Adipocyte (in vitro differentiated cells): Measurements from ENCODE around the gene TATDN2.
"Not testable (repeated sequence)": the region's sequence is repeated elsewhere in the genome, so short reads cannot be mapped to it uniquely, and the experiment has no call there.

Experiments used
- DNase-seq: peaks from one replicate; pipeline ENCODE4 v3.0.0-alpha.2; 2015; ENCODE audit warnings: low read depth
- H3K27me3 ChIP-seq: replicated peaks from 2 replicates; pipeline ENCODE4 v1.7.0; 2013; ENCODE audit warnings: mild to moderate bottlenecking, low read length, moderate library complexity; ENCODE audit not compliant: control insufficient read depth, insufficient read depth
- H3K36me3 ChIP-seq: 2 replicates; pipeline ENCODE4 v1.7.0; 2013; ENCODE audit warnings: low read length, mild to moderate bottlenecking, moderate library complexity; ENCODE audit not compliant: control insufficient read depth, insufficient read depth, severe bottlenecking
- H3K4me1 ChIP-seq: 2 replicates; pipeline ENCODE4 v1.7.0; 2013; ENCODE audit warnings: mild to moderate bottlenecking, low read length, moderate library complexity; ENCODE audit not compliant: control insufficient read depth, insufficient read depth
- H3K4me3 ChIP-seq: 2 replicates; pipeline ENCODE4 v1.7.0; 2013; ENCODE audit warnings: mild to moderate bottlenecking, low read length, moderate library complexity
- H3K9ac ChIP-seq: 2 replicates; pipeline ENCODE4 v1.7.0; 2013; ENCODE audit warnings: mild to moderate bottlenecking, low read length, moderate library complexity
- H3K9me3 ChIP-seq: 2 replicates; pipeline ENCODE4 v1.7.0; 2013; ENCODE audit warnings: mild to moderate bottlenecking, low read length, moderate library complexity; ENCODE audit not compliant: control insufficient read depth

TATDN2 gene

GRCh38 chr3:10298064-10298463 lies 49.8 kb downstream of the TATDN2 start:
- H3K4me1 ChIP-seq, H3K27me3 ChIP-seq, DNase-seq, H3K4me3 ChIP-seq, H3K9me3 ChIP-seq, H3K9ac ChIP-seq: not testable (repeated sequence)
- peaks cover 51% of the 10 kb centered on the region for H3K36me3 ChIP-seq

DNA sequence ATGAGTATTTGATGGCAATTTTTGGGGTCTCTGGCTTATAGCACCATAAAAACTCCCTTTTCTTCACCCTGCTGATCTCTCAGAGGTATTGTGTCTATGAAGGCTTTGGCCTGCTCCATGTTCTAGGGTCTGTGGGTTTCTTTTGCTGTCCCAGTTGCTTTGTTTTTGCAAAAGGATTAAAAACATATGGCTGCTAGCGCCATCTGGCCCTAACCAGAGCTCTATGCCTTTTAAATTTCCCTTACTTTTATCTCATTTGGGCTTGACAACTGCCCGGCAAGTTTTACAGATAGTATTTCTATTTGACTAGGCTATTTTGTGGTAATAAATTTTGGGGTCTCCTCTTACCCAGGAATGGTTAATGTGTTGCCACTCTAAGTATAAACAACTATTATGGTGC lies 50.9 kb downstream of the TATDN2 start:
- Histone ChIP-seq H3K27me3 (no peaks in the 10 kb centered on the region), H3K4me3 (no peak overlapping the region), H3K9ac (peak overlapping the region; percentile 55), H3K9me3 (no peaks in the 10 kb centered on the region), H3K36me3 (peaks cover 61% of the 10 kb centered on the region), H3K4me1 (peaks cover 8% of the 10 kb centered on the region)
- peak; percentile 26 for DNase-seq

- peaks cover 65% of the 10 kb centered on the region for H3K36me3 ChIP-seq
- no peak overlapping the region for H3K4me3 ChIP-seq
- peaks cover 8% of the 10 kb centered on the region for H3K4me1 ChIP-seq
- H3K9me3 ChIP-seq = no peaks in the 10 kb centered on the region
- H3K9ac ChIP-seq = peak overlapping the region; percentile 55
- peak; percentile 7 for DNase-seq
- H3K27me3 ChIP-seq = no peaks in the 10 kb centered on the region
Measured at GRCh38 chr3:10299679-10300078, 51.4 kb downstream of the TATDN2 start.

DNA sequence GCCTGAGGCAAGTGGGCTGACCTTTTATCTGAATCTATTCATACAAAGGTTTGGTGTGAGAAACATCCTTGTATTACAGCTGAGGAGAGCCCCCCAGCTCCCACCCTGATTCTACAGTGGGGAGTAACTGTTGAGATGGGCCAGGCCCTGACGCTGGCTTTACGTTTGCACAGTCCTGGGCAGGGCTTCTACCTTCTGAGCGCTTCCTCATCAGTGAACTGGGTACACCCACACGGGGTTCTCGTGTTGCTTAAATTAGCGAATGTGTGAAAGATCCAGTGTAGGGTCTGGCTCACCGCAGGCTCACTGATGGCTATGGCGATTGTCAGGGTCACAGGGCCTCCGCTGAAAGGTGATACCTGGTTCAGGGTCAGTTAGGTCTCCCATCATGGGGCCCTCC lies 51.8 kb downstream of the TATDN2 start:
- H3K4me1 ChIP-seq = peaks cover 8% of the 10 kb centered on the region
- no peak overlapping the region for H3K4me3 ChIP-seq
- no peaks in the 10 kb centered on the region for H3K27me3 ChIP-seq
- peaks cover 65% of the 10 kb centered on the region for H3K36me3 ChIP-seq
- no peaks in the 10 kb centered on the region for H3K9me3 ChIP-seq
- DNase-seq = no peak
- peak overlapping the region; percentile 55 for H3K9ac ChIP-seq

GRCh38 chr3:10303105-10303504 lies 54.8 kb downstream of the TATDN2 start:
- DNase-seq = no peak
- Histone ChIP-seq H3K4me3 (no peak overlapping the region), H3K27me3 (no peaks in the 10 kb centered on the region), H3K9me3 (no peaks in the 10 kb centered on the region), H3K9ac (no peak overlapping the region), H3K4me1 (peaks cover 8% of the 10 kb centered on the region), H3K36me3 (peaks cover 91% of the 10 kb centered on the region)

DNA sequence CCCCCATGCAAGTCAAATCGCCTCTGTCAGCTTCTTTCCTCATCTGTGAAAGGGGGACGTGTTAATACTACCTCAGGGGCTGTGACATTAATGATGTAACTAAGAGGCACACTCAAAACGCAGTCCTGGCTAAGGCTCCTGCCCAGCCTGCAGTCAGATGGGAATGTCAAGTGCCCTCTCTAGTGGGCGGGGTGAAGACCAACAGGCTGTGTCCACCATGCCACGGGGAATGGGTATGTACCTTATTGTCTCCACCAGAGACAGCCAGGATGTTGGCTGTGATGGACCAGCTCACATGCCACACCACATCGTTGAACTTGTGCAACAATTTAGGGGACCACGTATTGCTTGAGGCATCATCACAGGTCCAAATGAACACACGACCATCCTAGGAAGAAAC lies 55.5 kb downstream of the TATDN2 start:
- no peaks in the 10 kb centered on the region for H3K9me3 ChIP-seq
- DNase-seq = no peak
- peaks cover 97% of the 10 kb centered on the region for H3K36me3 ChIP-seq
- no peaks in the 10 kb centered on the region for H3K27me3 ChIP-seq
- H3K4me3 ChIP-seq = no peak overlapping the region
- peaks cover 8% of the 10 kb centered on the region for H3K4me1 ChIP-seq
- H3K9ac ChIP-seq = no peak overlapping the region

DNA sequence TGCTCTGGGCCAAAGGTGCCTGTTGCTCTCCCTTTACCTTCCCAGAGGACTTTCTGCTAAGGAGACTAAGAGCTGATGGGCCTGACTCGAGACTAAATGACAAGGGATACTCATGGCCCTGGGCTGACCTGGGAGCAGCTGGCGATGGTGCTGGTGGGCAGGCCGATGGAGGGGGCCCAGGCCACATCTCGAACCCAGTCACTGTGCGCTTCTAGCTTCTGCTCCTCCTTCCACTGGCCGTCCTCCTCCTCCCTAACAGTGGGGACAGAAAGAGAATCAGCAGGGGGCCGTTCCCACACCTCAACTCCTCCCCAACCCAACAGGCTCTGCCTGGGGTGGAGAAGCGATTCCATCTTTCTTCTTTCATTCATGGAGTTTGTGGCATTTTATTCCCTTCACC lies 56.6 kb downstream of the TATDN2 start:
- Histone ChIP-seq H3K27me3 (no peaks in the 10 kb centered on the region), H3K36me3 (peaks cover 100% of the 10 kb centered on the region), H3K9me3 (no peaks in the 10 kb centered on the region), H3K9ac (no peak overlapping the region), H3K4me1 (peaks cover 2% of the 10 kb centered on the region), H3K4me3 (no peak overlapping the region)
- DNase-seq = no peak

- Histone ChIP-seq H3K27me3 (no peaks in the 10 kb centered on the region), H3K9ac (no peak overlapping the region), H3K36me3 (peaks cover 99% of the 10 kb centered on the region), H3K9me3 (no peaks in the 10 kb centered on the region), H3K4me1 (no peaks in the 10 kb centered on the region), H3K4me3 (no peak overlapping the region)
- no peak for DNase-seq
Measured at GRCh38 chr3:10305331-10305902, 57.2 kb downstream of the TATDN2 start.

DNA sequence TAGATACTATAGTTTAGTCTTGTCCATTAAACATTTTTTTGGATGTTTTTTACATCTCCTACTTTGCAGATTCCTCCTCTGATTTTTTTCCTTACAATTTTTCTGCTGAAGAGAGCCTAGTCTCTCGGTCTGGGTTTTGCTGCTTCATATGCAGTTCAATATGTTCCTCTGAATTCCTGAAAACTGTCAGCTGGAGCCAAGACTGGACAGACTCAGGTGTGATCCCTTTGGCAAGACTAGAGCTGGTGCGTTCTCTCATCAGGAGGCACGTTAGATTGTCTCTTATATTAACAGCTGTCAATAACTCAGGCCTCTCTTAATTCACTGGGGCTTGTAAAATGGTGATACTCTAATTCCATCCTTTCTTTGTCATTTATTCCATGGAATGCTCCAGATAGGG lies 57.9 kb downstream of the TATDN2 start:
- H3K9ac ChIP-seq = no peak overlapping the region
- H3K4me1 ChIP-seq = no peaks in the 10 kb centered on the region
- H3K27me3 ChIP-seq = no peaks in the 10 kb centered on the region
- no peak overlapping the region for H3K4me3 ChIP-seq
- DNase-seq = no peak
- H3K9me3 ChIP-seq = no peaks in the 10 kb centered on the region
- H3K36me3 ChIP-seq = peaks cover 99% of the 10 kb centered on the region

DNA sequence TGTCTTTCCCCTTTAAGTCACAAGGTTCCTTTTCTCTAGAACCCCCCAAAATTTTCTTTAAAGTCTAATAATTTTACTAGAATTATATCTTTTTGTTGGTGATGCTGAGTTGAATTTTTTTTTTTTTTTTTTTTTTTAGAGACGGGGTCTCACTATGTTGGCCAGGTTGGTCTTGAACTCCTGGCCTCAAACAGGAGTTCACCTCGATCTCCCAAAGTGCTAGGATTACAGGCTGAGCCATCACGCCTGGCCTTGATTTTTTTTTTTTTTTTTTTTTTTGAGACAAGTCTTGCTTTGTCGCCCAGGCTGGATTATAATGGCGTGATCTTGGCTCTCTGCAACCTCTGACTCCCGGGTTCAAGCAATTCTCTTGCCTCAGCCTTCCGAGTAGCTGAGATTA lies 60.4 kb downstream of the TATDN2 start:
- peaks cover 99% of the 10 kb centered on the region for H3K36me3 ChIP-seq
- H3K4me1 ChIP-seq = peaks cover 5% of the 10 kb centered on the region
- H3K9me3 ChIP-seq = no peaks in the 10 kb centered on the region
- no peaks in the 10 kb centered on the region for H3K27me3 ChIP-seq
- no peak overlapping the region for H3K9ac ChIP-seq
- no peak for DNase-seq
- no peak overlapping the region for H3K4me3 ChIP-seq

- Histone ChIP-seq H3K36me3 (peaks cover 99% of the 10 kb centered on the region), H3K9ac (no peak overlapping the region), H3K4me3 (no peak overlapping the region), H3K4me1 (peaks cover 5% of the 10 kb centered on the region), H3K27me3 (no peaks in the 10 kb centered on the region), H3K9me3 (no peaks in the 10 kb centered on the region)
- peak; percentile 31 for DNase-seq
Measured at GRCh38 chr3:10309736-10310135, 61.5 kb downstream of the TATDN2 start.

- peaks cover 98% of the 10 kb centered on the region for H3K36me3 ChIP-seq
Measured at GRCh38 chr3:10310578-10310977, 62.3 kb downstream of the TATDN2 start.

More at GRCh38 chr3:10310578-10310977, 62.3 kb downstream of the TATDN2 start:
- peak; percentile 83 for DNase-seq
- Histone ChIP-seq H3K4me1 (peaks cover 5% of the 10 kb centered on the region), H3K27me3 (no peaks in the 10 kb centered on the region), H3K9me3 (no peaks in the 10 kb centered on the region), H3K4me3 (no peak overlapping the region), H3K9ac (no peak overlapping the region)
